ENCODE data around the gene ZFPL1. TPM values are rescaled to one million over a fixed set of nuclear protein-coding genes. Genes with fewer than 3 reads are reported as not detected.

ZFPL1 gene
- total and polyA plus RNA-seq, 5 donors from 2014 or later: 27.0 to 42.9 (median 32.5) TPM

DNA sequence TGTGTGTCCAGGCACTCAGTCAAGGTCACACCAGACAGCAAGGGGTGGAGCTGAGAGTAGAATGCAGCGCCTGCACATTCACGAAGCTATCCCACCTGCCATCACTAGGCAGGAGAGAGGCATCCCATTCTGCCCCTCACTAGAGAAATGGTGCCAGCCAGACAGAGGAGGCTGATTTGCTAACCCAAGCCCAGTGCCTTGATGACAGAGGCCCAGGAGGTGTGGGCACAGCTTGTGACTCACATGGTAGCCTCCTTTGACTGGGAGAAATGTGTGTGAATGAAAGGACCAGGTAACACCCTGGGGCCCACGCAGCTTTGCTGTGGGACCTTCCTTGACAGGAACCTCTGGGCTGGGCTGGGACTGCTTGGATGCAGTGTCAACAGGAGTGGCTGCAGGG, 20.5 kb upstream of the ZFPL1 start:
- Histone ChIP-seq H3K27ac (ENCODE audit: insufficient read depth, low read length, poor library complexity, severe bottlenecking) (no peak overlapping the region), H3K27me3 (ENCODE audit: control insufficient read depth, insufficient read depth, low read length) (no peaks in the 10 kb centered on the region)
- no peak for ATAC-seq (ENCODE audit: low read depth in 2 of 2)

DNA sequence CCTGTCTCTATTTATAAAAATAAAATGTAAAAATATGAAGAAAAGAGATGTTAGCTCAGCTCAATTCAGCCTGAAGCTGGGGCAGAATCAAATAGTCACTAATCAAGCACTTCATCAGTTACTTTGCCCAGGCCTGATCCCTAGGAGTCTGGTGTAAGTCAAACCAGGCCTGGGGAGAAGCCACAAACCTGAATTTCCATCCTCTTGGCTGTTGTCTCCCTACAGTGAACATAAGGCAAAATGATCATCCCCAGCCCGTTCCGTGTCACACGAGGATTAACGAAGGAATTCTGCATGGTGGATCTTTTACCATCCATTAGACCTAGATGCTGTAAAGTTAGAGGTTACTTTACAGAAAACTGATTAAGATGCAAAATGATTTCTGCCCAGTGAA, 19.2 kb upstream of the ZFPL1 start:
- no peak for ATAC-seq (ENCODE audit: low read depth in 2 of 2)
- no peaks in the 10 kb centered on the region for H3K36me3 Mint-ChIP-seq
- peak overlapping the region in 1 of 3 donors; percentile 34 for H3K27ac Mint-ChIP-seq
- peaks cover 4% of the 10 kb centered on the region for H3K27me3 Mint-ChIP-seq
- Histone ChIP-seq H3K4me3 (ENCODE audit: low read depth, low read length) (no peak overlapping the region), H3K27me3 (ENCODE audit: control insufficient read depth, insufficient read depth, low read length) (no peaks in the 10 kb centered on the region), H3K9me3 (ENCODE audit: control insufficient read depth in 2 of 2, low read length in 2 of 2) (no peaks in the 10 kb centered on the region), H3K36me3 (ENCODE audit: control insufficient read depth, insufficient read depth, low read length) (no peaks in the 10 kb centered on the region), H3K27ac (ENCODE audit: insufficient read depth, low read length, poor library complexity, severe bottlenecking) (no peak overlapping the region), H3K4me1 (ENCODE audit: control insufficient read depth, insufficient read depth, low read length, poor library complexity, severe bottlenecking) (no peaks in the 10 kb centered on the region)
- DNase-seq: no peak
- no peak overlapping the region for H3K4me3 Mint-ChIP-seq
- no peaks in the 10 kb centered on the region for H3K9me3 Mint-ChIP-seq
- H3K4me1 Mint-ChIP-seq: peaks cover 0 to 4% (median 2%) of the 10 kb centered on the region in 4 donors

More for the DNA sequence above, 20.5 kb upstream of the ZFPL1 start:
- Histone ChIP-seq H3K4me1 (ENCODE audit: control insufficient read depth, insufficient read depth, low read length, poor library complexity, severe bottlenecking) (no peaks in the 10 kb centered on the region), H3K4me3 (ENCODE audit: low read depth, low read length) (no peak overlapping the region), H3K9me3 (ENCODE audit: control insufficient read depth in 2 of 2, low read length in 2 of 2) (no peaks in the 10 kb centered on the region), H3K36me3 (ENCODE audit: control insufficient read depth, insufficient read depth, low read length) (no peaks in the 10 kb centered on the region)
- peaks cover 7% of the 10 kb centered on the region for H3K27me3 Mint-ChIP-seq
- H3K4me1 Mint-ChIP-seq: peaks cover 0 to 4% (median 2%) of the 10 kb centered on the region in 4 donors
- no peak overlapping the region for H3K27ac Mint-ChIP-seq
- no peak for DNase-seq
- H3K4me3 Mint-ChIP-seq: no peak overlapping the region
- no peaks in the 10 kb centered on the region for H3K9me3 Mint-ChIP-seq
- H3K36me3 Mint-ChIP-seq: no peaks in the 10 kb centered on the region

DNA sequence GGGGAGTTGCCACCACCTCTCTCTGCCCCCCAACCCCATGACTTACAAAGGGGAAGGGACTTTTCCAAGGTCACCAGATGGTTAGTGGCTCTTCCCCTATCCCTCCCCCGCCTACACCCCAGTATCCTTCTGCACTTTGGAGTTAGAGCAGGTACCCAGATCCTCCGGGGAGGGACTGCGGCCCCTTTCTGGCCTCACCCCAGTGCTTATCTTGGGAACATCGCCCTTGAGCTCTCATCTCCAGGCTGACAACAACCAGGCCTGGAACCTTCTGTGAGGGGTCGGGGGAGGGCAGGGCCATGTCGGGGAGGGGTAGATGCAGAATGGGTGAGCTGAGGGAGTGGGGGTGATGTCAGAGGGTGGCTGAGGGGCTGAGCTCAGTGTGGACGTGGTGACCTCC, 18.2 kb upstream of the ZFPL1 start:
- Histone ChIP-seq H3K27ac (ENCODE audit: insufficient read depth, low read length, poor library complexity, severe bottlenecking) (no peak overlapping the region), H3K4me1 (ENCODE audit: control insufficient read depth, insufficient read depth, low read length, poor library complexity, severe bottlenecking) (no peaks in the 10 kb centered on the region), H3K36me3 (ENCODE audit: control insufficient read depth, insufficient read depth, low read length) (no peaks in the 10 kb centered on the region), H3K4me3 (ENCODE audit: low read depth, low read length) (no peak overlapping the region), H3K27me3 (ENCODE audit: control insufficient read depth, insufficient read depth, low read length) (no peaks in the 10 kb centered on the region), H3K9me3 (ENCODE audit: control insufficient read depth in 2 of 2, low read length in 2 of 2) (no peaks in the 10 kb centered on the region)
- Mint-ChIP-seq H3K36me3 (no peaks in the 10 kb centered on the region), H3K4me1 (peaks cover 0 to 2% (median 0%) of the 10 kb centered on the region in 4 donors), H3K27ac (no peak overlapping the region), H3K27me3 (peaks cover 4% of the 10 kb centered on the region), H3K4me3 (no peak overlapping the region), H3K9me3 (no peaks in the 10 kb centered on the region)
- DNase-seq: no peak
- no peak for ATAC-seq (ENCODE audit: low read depth in 2 of 2)

DNA sequence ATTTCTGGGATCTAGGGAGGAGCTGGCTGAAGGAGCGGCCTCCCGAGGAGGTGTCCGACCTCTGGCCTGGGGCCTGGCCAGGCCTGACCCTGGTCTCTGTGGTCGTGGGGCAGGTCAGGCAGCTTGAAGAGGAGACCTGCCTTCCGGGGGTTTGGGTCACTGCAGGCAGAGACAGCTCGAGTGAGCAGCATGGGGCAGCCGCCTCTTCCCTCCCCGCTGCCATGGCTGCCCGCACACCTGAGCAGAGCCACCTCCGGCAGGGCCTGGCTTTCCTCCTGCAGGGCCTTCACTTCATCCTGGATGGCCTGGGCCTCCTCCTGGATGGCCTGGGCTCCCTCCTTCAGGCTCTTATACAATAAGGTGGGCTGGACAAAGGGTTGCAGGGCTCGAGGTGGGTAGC, 17.7 kb upstream of the ZFPL1 start:
- Mint-ChIP-seq H3K27ac (no peak overlapping the region), H3K36me3 (no peaks in the 10 kb centered on the region), H3K4me3 (no peak overlapping the region), H3K4me1 (no peaks in the 10 kb centered on the region), H3K9me3 (no peaks in the 10 kb centered on the region), H3K27me3 (peaks cover 4% of the 10 kb centered on the region)
- Histone ChIP-seq H3K27me3 (ENCODE audit: control insufficient read depth, insufficient read depth, low read length) (no peaks in the 10 kb centered on the region), H3K27ac (ENCODE audit: insufficient read depth, low read length, poor library complexity, severe bottlenecking) (no peak overlapping the region), H3K4me3 (ENCODE audit: low read depth, low read length) (no peak overlapping the region), H3K9me3 (ENCODE audit: control insufficient read depth in 2 of 2, low read length in 2 of 2) (no peaks in the 10 kb centered on the region), H3K36me3 (ENCODE audit: control insufficient read depth, insufficient read depth, low read length) (no peaks in the 10 kb centered on the region), H3K4me1 (ENCODE audit: control insufficient read depth, insufficient read depth, low read length, poor library complexity, severe bottlenecking) (no peaks in the 10 kb centered on the region)
- ATAC-seq (ENCODE audit: low read depth in 2 of 2) (no peak), DNase-seq (no peak)

DNA sequence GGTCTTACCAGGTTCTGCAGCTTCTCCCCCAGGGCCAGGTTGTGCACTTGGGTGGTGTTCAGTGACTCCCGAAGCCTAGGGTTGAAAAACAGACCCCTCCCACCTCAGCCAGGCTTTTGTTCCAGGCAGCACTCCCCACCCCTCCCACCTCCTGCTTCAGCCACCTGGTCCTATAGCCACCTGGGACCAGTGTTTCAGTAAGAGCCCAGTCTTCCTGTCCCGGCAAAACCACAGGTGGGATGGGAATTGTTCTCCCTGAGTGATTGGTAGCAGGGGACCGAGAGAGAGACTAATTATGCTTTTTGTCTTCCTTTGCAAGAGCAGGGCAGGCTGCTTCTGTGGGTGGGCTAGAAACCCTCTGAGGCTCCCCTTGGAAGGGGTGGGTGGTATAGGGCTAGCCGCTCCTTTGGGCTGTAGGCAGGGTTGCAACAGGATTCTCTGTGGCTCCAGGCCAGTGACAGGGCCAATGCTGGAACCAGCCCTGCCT, 17.2 kb upstream of the ZFPL1 start:
- no peak for ATAC-seq (ENCODE audit: low read depth in 2 of 2)
- Mint-ChIP-seq H3K4me1 (no peaks in the 10 kb centered on the region), H3K9me3 (no peaks in the 10 kb centered on the region), H3K4me3 (no peak overlapping the region), H3K27ac (no peak overlapping the region), H3K27me3 (peaks cover 4% of the 10 kb centered on the region), H3K36me3 (no peaks in the 10 kb centered on the region)
- H3K36me3 ChIP-seq (ENCODE audit: control insufficient read depth, insufficient read depth, low read length): no peaks in the 10 kb centered on the region
- no peak overlapping the region for H3K27ac ChIP-seq (ENCODE audit: insufficient read depth, low read length, poor library complexity, severe bottlenecking)
- no peak overlapping the region for H3K4me3 ChIP-seq (ENCODE audit: low read depth, low read length)
- H3K27me3 ChIP-seq (ENCODE audit: control insufficient read depth, insufficient read depth, low read length): no peaks in the 10 kb centered on the region
- H3K9me3 ChIP-seq (ENCODE audit: control insufficient read depth in 2 of 2, low read length in 2 of 2): no peaks in the 10 kb centered on the region
- no peaks in the 10 kb centered on the region for H3K4me1 ChIP-seq (ENCODE audit: control insufficient read depth, insufficient read depth, low read length, poor library complexity, severe bottlenecking)
- no peak for DNase-seq

DNA sequence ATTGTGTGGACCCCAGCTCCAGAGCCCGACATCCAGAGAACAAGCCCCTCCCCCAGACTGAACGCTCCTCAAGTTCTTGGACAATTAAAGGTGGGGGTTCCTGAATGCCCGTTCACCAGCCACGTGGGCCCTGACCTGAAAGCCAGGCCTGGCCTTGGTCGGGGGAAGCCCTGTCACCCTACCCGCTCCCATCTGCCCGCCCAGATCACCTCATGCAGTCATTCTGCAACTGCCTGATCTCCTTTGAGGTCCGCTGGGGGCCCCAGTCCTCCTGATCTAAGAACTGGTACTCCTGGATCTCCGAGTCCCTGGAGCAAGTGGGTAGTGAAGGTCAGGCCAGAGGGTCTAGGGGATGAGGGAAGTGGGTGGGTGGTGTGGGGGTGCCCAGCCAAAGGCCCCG, 16.6 kb upstream of the ZFPL1 start:
- DNase-seq (no peak), ATAC-seq (ENCODE audit: low read depth in 2 of 2) (no peak)
- Histone ChIP-seq H3K27me3 (ENCODE audit: control insufficient read depth, insufficient read depth, low read length) (no peaks in the 10 kb centered on the region), H3K36me3 (ENCODE audit: control insufficient read depth, insufficient read depth, low read length) (no peaks in the 10 kb centered on the region), H3K4me3 (ENCODE audit: low read depth, low read length) (no peak overlapping the region), H3K4me1 (ENCODE audit: control insufficient read depth, insufficient read depth, low read length, poor library complexity, severe bottlenecking) (no peaks in the 10 kb centered on the region), H3K27ac (ENCODE audit: insufficient read depth, low read length, poor library complexity, severe bottlenecking) (no peak overlapping the region), H3K9me3 (ENCODE audit: control insufficient read depth in 2 of 2, low read length in 2 of 2) (no peaks in the 10 kb centered on the region)
- Mint-ChIP-seq H3K36me3 (no peaks in the 10 kb centered on the region), H3K9me3 (no peaks in the 10 kb centered on the region), H3K4me3 (no peak overlapping the region), H3K27me3 (no peaks in the 10 kb centered on the region), H3K4me1 (no peaks in the 10 kb centered on the region), H3K27ac (no peak overlapping the region)

DNA sequence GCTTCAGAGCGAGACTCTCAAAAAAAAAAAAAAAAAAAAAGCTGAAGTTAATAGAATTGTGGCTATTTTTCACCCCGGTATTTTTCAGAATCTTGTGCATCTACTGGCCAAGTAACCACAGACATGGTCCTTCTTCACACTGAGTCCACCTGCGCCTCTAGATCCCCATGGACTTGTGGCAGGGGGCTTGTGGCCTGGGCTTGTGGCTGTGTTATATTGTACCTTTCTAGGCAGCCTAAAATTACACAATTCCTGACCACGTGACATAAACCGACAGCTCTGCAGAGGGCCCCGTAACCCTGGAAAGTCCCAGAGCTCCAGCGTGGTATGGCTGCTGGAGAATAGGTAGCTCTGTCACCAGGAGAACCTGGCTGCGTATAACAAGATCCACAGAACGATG, 14.8 kb upstream of the ZFPL1 start:
- Mint-ChIP-seq H3K27me3 (no peaks in the 10 kb centered on the region), H3K4me3 (no peak overlapping the region), H3K27ac (no peak overlapping the region), H3K9me3 (no peaks in the 10 kb centered on the region), H3K4me1 (no peaks in the 10 kb centered on the region), H3K36me3 (no peaks in the 10 kb centered on the region)
- Histone ChIP-seq H3K4me1 (ENCODE audit: control insufficient read depth, insufficient read depth, low read length, poor library complexity, severe bottlenecking) (no peaks in the 10 kb centered on the region), H3K4me3 (ENCODE audit: low read depth, low read length) (no peak overlapping the region), H3K27ac (ENCODE audit: insufficient read depth, low read length, poor library complexity, severe bottlenecking) (no peak overlapping the region), H3K9me3 (ENCODE audit: control insufficient read depth in 2 of 2, low read length in 2 of 2) (no peaks in the 10 kb centered on the region), H3K27me3 (ENCODE audit: control insufficient read depth, insufficient read depth, low read length) (no peaks in the 10 kb centered on the region), H3K36me3 (ENCODE audit: control insufficient read depth, insufficient read depth, low read length) (no peaks in the 10 kb centered on the region)
- no peak for DNase-seq
- ATAC-seq (ENCODE audit: low read depth in 2 of 2): no peak

DNA sequence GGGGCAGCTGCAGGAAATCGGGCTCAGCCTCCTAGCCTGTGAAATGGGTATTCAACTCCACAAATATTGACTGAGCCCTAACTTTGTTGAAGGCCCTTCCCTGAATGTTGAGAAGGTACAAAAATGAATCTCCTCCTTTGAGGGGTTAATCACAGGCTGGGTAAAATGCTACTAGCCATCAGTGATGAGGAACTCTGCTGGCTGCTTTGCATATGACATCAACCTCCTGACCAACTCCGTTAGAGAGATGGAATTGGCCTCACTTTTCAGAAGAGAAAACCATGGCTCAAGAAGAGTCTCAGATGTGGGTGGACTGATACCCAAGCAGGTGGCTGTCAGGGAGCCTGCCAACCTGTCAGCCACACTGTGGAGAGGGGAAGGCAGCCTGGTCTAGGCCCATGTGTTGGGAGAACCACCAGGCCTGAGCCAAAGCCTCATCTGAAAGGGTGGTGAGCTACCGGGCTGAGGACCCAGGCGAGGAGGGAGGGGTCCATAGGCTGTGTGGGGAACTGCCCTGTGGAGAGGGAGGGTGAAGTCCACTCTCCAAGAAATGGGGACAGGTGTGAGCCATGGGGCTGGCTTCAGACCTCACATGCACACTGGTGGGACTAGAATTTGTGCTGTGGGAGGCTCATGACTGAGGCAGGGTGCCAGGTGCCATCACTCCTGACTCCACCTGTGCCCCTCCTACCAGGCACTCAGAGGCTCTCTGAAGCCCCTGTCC, 12.0 kb upstream of the ZFPL1 start:
- Histone ChIP-seq H3K27ac (ENCODE audit: insufficient read depth, low read length, poor library complexity, severe bottlenecking) (no peak overlapping the region), H3K4me1 (ENCODE audit: control insufficient read depth, insufficient read depth, low read length, poor library complexity, severe bottlenecking) (no peaks in the 10 kb centered on the region), H3K4me3 (ENCODE audit: low read depth, low read length) (no peak overlapping the region), H3K36me3 (ENCODE audit: control insufficient read depth, insufficient read depth, low read length) (no peaks in the 10 kb centered on the region), H3K9me3 (ENCODE audit: control insufficient read depth in 2 of 2, low read length in 2 of 2) (no peaks in the 10 kb centered on the region), H3K27me3 (ENCODE audit: control insufficient read depth, insufficient read depth, low read length) (no peaks in the 10 kb centered on the region)
- DNase-seq: no peak
- peak overlapping the region in 1 of 3 donors; percentile 28 for H3K27ac Mint-ChIP-seq
- H3K4me1 Mint-ChIP-seq: no peaks in the 10 kb centered on the region
- H3K9me3 Mint-ChIP-seq: no peaks in the 10 kb centered on the region
- H3K36me3 Mint-ChIP-seq: no peaks in the 10 kb centered on the region
- no peak overlapping the region for H3K4me3 Mint-ChIP-seq
- no peaks in the 10 kb centered on the region for H3K27me3 Mint-ChIP-seq
- ATAC-seq (ENCODE audit: low read depth in 2 of 2): no peak
